K562 (cell line): ENCODE data around the gene DLG3. TPM values are rescaled to one million over a fixed set of nuclear protein-coding genes. Genes with fewer than 3 reads are reported as not detected.

Experiments used
- ATAC-seq: fragments of 200-7000 bp; cut with Tn5 transposase; 3 replicates; pipeline ENCODE4 v1.9.1; 2020; ENCODE audit warnings: moderate library complexity
- BruUV-seq: library from RNA; stranded (reverse); fragments of 400-500 nt; replicated peaks from 2 replicates; lab custom pipeline; 2021; lab: Mats Ljungman, UMichigan
- CTCF ChIA-PET: fragments of 300-600 bp; formaldehyde crosslinking; extraction: SDS; loops from one replicate; lab custom pipeline; 2021; ENCODE audit warnings: low intra/inter-chr PET ratio; lab: Yijun Ruan, JAX
- POLR2A ChIA-PET: fragments of 300-600, 350-650 bp; sonication (Branson Sonifier 250); formaldehyde crosslinking; extraction: SDS; loops from one replicate; lab custom pipeline; 2021; ENCODE audit warnings: antibody characterized with exemption, inconsistent platforms; lab: Yijun Ruan, JAX
- DNase-seq, 4 experiments: peaks; one replicate each; pipeline versions ENCODE4 v3.0.0 to v3.0.0-alpha.2; 2011 to 2018; ENCODE audit warnings: low spot score in 3 of 4, mixed read lengths in 3 of 4; ENCODE audit errors: extremely low read depth in 1 of 4
- FAIRE-seq: peaks from 2 replicates; lab custom pipeline; 2011; peaks lifted over from hg19 to GRCh38; lab: Jason Lieb, UNC
- H2AFZ ChIP-seq: 2 replicates; pipeline ENCODE4 v1.6.0; 2011; ENCODE audit warnings: low read depth, low read length, control low read depth, inconsistent platforms
- H3K27ac ChIP-seq: fragments of 200-600 bp; 3 replicates; pipeline ENCODE4 v1.8.0; 2011; ENCODE audit warnings: low read depth, mild to moderate bottlenecking, control low read depth, inconsistent platforms, low read length, moderate library complexity, mixed read lengths; ENCODE audit errors: extremely low read depth
- H3K27me3 ChIP-seq, 2 experiments: fragments of 300-600 bp in 1 of 2; 2 replicates in 1 of 2; 3 replicates in 1 of 2; pipeline versions ENCODE4 v1.6.0 to v1.8.0; 2011; ENCODE audit warnings: inconsistent platforms in 2 of 2, low read length in 2 of 2, mild to moderate bottlenecking in 1 of 2, mixed read lengths in 1 of 2, moderate library complexity in 1 of 2; ENCODE audit not compliant: control insufficient read depth in 2 of 2, insufficient read depth in 2 of 2
- H3K36me3 ChIP-seq: fragments of 300-600 bp; 3 replicates; pipeline ENCODE4 v1.8.0; 2011; ENCODE audit warnings: mild to moderate bottlenecking, low read length, inconsistent platforms; ENCODE audit not compliant: control insufficient read depth, insufficient read depth
- H3K4me1 ChIP-seq, 2 experiments: fragments of 200-600 bp in 1 of 2; replicated peaks in 1 of 2; 2 replicates in 1 of 2; 3 replicates in 1 of 2; pipeline versions ENCODE4 v1.5.1 to v1.8.0; 2011; ENCODE audit warnings: inconsistent platforms in 2 of 2, low read length in 2 of 2, mild to moderate bottlenecking in 1 of 2, mixed read lengths in 1 of 2, moderate library complexity in 1 of 2; ENCODE audit not compliant: control insufficient read depth in 2 of 2, insufficient read depth in 2 of 2
- H3K4me2 ChIP-seq: 2 replicates; pipeline ENCODE4 v1.6.1; 2011; ENCODE audit warnings: low read length, control low read depth, inconsistent platforms, mixed read lengths; ENCODE audit not compliant: insufficient read depth
- H3K4me3 ChIP-seq: fragments of 200-600 bp; sonication (generic), shearing (Covaris generic); 2 replicates; pipeline ENCODE4 v1.5.1; 2016; ENCODE audit warnings: control low read depth, inconsistent platforms
- H3K79me2 ChIP-seq: fragments of 200-600 bp; 3 replicates; pipeline ENCODE4 v1.8.0; 2011; ENCODE audit warnings: low read length, inconsistent platforms; ENCODE audit not compliant: control insufficient read depth, insufficient read depth
- H3K9ac ChIP-seq, 2 experiments: 2 replicates each; pipeline versions ENCODE4 v1.6.0 to v1.6.1; 2011; ENCODE audit warnings: low read depth in 2 of 2, low read length in 2 of 2, control low read depth in 1 of 2, inconsistent platforms in 1 of 2, mild to moderate bottlenecking in 1 of 2, mixed read lengths in 1 of 2; ENCODE audit not compliant: insufficient read depth in 1 of 2
- H3K9me1 ChIP-seq: one replicate; pipeline ENCODE4 v1.6.0; 2011; ENCODE audit warnings: inconsistent platforms, mild to moderate bottlenecking, low read length, moderate library complexity; ENCODE audit not compliant: control insufficient read depth, insufficient read depth
- H3K9me3 ChIP-seq: replicated peaks from 2 replicates; pipeline ENCODE4 v1.5.1; 2011; ENCODE audit warnings: low read depth, low read length, inconsistent platforms; ENCODE audit not compliant: control insufficient read depth, insufficient read depth
- H4K20me1 ChIP-seq: replicated peaks from 2 replicates; pipeline ENCODE4 v1.6.1; 2011; ENCODE audit warnings: low read length, inconsistent platforms, mixed read lengths; ENCODE audit not compliant: control insufficient read depth, insufficient read depth
- ATF6 ChIP-seq: sonication (generic); formaldehyde crosslinking; IDR thresholded peaks from 2 replicates; pipeline ENCODE4 v1.4.0; 2020; ENCODE audit warnings: mild to moderate bottlenecking, missing genetic modification reagents
- CEBPB ChIP-seq: fragments of 450-650 bp; IDR thresholded peaks from 2 replicates; pipeline ENCODE4 v1.6.1; 2016; ENCODE audit warnings: missing genetic modification characterization, missing compliant biosample characterization
- DPF2 ChIP-seq: fragments of 450-650 bp; IDR thresholded peaks from 2 replicates; pipeline ENCODE4 v1.6.1; 2016
- E2F3 ChIP-seq: fragments of 250-450 bp; sonication (Bioruptor Pico); IDR thresholded peaks from 2 replicates; pipeline ENCODE4 v1.4.0; 2020; ENCODE audit warnings: mild to moderate bottlenecking
- IRF1 ChIP-seq: sonication (generic); formaldehyde crosslinking; IDR thresholded peaks from 2 replicates; pipeline ENCODE4 v1.8.0; 2022; ENCODE audit warnings: missing genetic modification reagents, mild to moderate bottlenecking, borderline replicate concordance
- IRF9 ChIP-seq: fragments of 450-650 bp; IDR thresholded peaks from 2 replicates; pipeline ENCODE4 v1.6.1; 2016; ENCODE audit warnings: missing biosample characterization, missing genetic modification characterization
- MXI1 ChIP-seq: IDR thresholded peaks from 2 replicates; pipeline ENCODE4 v1.6.1; 2011; ENCODE audit warnings: low read depth, mild to moderate bottlenecking, improper control_type of control experiment, low read length
- ZKSCAN1 ChIP-seq: fragments of 150-350 bp; IDR thresholded peaks from 2 replicates; pipeline ENCODE4 v1.6.1; 2016; ENCODE audit warnings: low read depth, low read length
- WGBS: fragments of 100-300 bp; shearing (Covaris generic); methylation state at CpG from one replicate; pipeline ENCODE4 v1.1.6; 2016; ENCODE audit warnings: low coverage, mixed read lengths; ENCODE audit not compliant: insufficient coverage; ENCODE audit errors: missing lambda C conversion rate; 5-methylcytosine and 5-hydroxymethylcytosine counted together
- in situ Hi-C: fragments of 300-500 bp; cut with MboI; formaldehyde crosslinking; loops from 4 replicates; pipeline ENCODE4 v1.15.0; 2018; ENCODE audit warnings: inconsistent platforms, mixed read lengths
- intact Hi-C: fragments of 100-400 bp; cut with micrococcal nuclease; formaldehyde crosslinking; loops from 2 replicates; pipeline ENCODE4 v1.14.2; 2022
- polyA plus RNA-seq, 8 experiments: library from polyadenylated mRNA; depleted of rRNA in 4 of 8; stranded (reverse) in 5 of 8; unstranded in 3 of 8; fragments of >200 nt; fragmentation: Nextera tagmentation in 2 of 8; fragmentation: Illumina TruSeq in 1 of 8; extraction: Ambion mirVana in 2 of 8; extraction: Trizol in 1 of 8; gene quantifications; 2 replicates each; pipeline versions ENCODE4 v1.2.1 to v1.2.3, GENCODE V29; 2011 to 2014; ENCODE audit warnings: inconsistent platforms in 1 of 8, missing spikeins in 1 of 8
- total RNA-seq, 7 experiments: library from RNA; depleted of rRNA in 6 of 7; stranded (reverse); fragments of >200 nt in 6 of 7; fragmentation: Illumina TruSeq in 2 of 7; extraction: Trizol in 2 of 7; gene quantifications; 2 replicates each; pipeline versions ENCODE4 v1.2.1 to v1.2.3, GENCODE V29; 2011 to 2021; ENCODE audit warnings: low replicate concordance in 1 of 7
- TF ChIP-seq, protein P1 (sequence below): fragments of 150-350 bp; IDR thresholded peaks from 2 replicates; pipeline ENCODE4 v1.6.1; 2014; ENCODE audit warnings: low read depth, mild to moderate bottlenecking, low read length, borderline replicate concordance

DLG3 gene
- total and polyA plus RNA-seq, 9 of the 15 experiments (the other 6 are each of a cell fraction or from before 2014, with no cell fraction given), result 3.1 to 15.7 (median 8.8) TPM

- 0% methylated on average over 2 of the region's 2 CpGs for WGBS
- no TSS peak for BruUV-seq
- no peaks in the 10 kb centered on the region for H3K79me2 ChIP-seq
- no peak overlapping the region for H2AFZ ChIP-seq
- no peak overlapping the region for H3K4me2 ChIP-seq
- ChIA-PET CTCF (no interaction called here), POLR2A (no interaction called here)
- intact Hi-C loops, result loop anchor here (1.0 kb wide), 1 partner anchor 100 kb away; no protein-coding TSS in a partner anchor
- H3K4me1 ChIP-seq, result no peaks in the 10 kb centered on the region
- H3K27me3 ChIP-seq, result no peaks in the 10 kb centered on the region
- no peak for DNase-seq
- no peaks in the 10 kb centered on the region for H3K9me1 ChIP-seq
- no peak overlapping the region for H3K4me3 ChIP-seq
- H3K27ac ChIP-seq, result no peak overlapping the region
- no peaks in the 10 kb centered on the region for H3K36me3 ChIP-seq
- H3K9me3 ChIP-seq, result no peaks in the 10 kb centered on the region
- H4K20me1 ChIP-seq, result no peaks in the 10 kb centered on the region
- TF ChIP-seq, protein P1, sequence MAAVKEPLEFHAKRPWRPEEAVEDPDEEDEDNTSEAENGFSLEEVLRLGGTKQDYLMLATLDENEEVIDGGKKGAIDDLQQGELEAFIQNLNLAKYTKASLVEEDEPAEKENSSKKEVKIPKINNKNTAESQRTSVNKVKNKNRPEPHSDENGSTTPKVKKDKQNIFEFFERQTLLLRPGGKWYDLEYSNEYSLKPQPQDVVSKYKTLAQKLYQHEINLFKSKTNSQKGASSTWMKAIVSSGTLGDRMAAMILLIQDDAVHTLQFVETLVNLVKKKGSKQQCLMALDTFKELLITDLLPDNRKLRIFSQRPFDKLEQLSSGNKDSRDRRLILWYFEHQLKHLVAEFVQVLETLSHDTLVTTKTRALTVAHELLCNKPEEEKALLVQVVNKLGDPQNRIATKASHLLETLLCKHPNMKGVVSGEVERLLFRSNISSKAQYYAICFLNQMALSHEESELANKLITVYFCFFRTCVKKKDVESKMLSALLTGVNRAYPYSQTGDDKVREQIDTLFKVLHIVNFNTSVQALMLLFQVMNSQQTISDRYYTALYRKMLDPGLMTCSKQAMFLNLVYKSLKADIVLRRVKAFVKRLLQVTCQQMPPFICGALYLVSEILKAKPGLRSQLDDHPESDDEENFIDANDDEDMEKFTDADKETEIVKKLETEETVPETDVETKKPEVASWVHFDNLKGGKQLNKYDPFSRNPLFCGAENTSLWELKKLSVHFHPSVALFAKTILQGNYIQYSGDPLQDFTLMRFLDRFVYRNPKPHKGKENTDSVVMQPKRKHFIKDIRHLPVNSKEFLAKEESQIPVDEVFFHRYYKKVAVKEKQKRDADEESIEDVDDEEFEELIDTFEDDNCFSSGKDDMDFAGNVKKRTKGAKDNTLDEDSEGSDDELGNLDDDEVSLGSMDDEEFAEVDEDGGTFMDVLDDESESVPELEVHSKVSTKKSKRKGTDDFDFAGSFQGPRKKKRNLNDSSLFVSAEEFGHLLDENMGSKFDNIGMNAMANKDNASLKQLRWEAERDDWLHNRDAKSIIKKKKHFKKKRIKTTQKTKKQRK, result no peak
- TF ChIP-seq IRF1 (CRISPR knock-in tag) (no peak), ATF6 (no peak), MXI1 (no peak), DPF2 (no peak), IRF9 (tag) (no peak), ZKSCAN1 (no peak), CEBPB (tag) (no peak), E2F3 (CRISPR knock-in tag) (no peak)
- TF ChIP-seq, all 486 proteins: peak for 0
- ATAC-seq (no peak), FAIRE-seq (no peak)
- in situ Hi-C loops, result no loop called here
- H3K9ac ChIP-seq, result no peak overlapping the region
Observed at GRCh38 chrX:70554523-70554922, 109.9 kb downstream of the DLG3 start.
